CD4-positive, alpha-beta T cell treated with Interleukin-10 for 1 hour (primary cell): Measurements from ENCODE around the gene SCEL.
A peak's percentile ranks its signal among the peaks of the same experiment; 100 is the strongest.
"Not testable (repeated sequence)": the region's sequence is repeated elsewhere in the genome, so short reads cannot be mapped to it uniquely, and the experiment has no call there.

ENCODE experiments used
- DNase-seq: peaks from one replicate; pipeline ENCODE4 v3.0.0-alpha.2; 2020

SCEL gene

GRCh38 chr13:77563111-77563510 is 27.6 kb downstream of the SCEL start:
- DNase-seq: no peak

- peak; percentile 10 for DNase-seq
Measured at GRCh38 chr13:77565635-77566034, 30.1 kb downstream of the SCEL start.

GRCh38 chr13:77571956-77572355 is 36.5 kb downstream of the SCEL start:
- no peak for DNase-seq

- DNase-seq: no peak
Measured at GRCh38 chr13:77574096-77574495, 38.6 kb downstream of the SCEL start.

GRCh38 chr13:77579959-77580358 is 44.5 kb downstream of the SCEL start:
- DNase-seq: no peak

- no peak for DNase-seq
Measured at GRCh38 chr13:77580748-77581147, 45.2 kb downstream of the SCEL start.

GRCh38 chr13:77583581-77583980 is 48.1 kb downstream of the SCEL start:
- DNase-seq: no peak

- DNase-seq: no peak
Measured at GRCh38 chr13:77584106-77584505, 48.6 kb downstream of the SCEL start.

GRCh38 chr13:77595166-77595810 is 59.8 kb downstream of the SCEL start:
- DNase-seq: no peak

- DNase-seq: no peak
Measured at GRCh38 chr13:77596777-77597176, 61.3 kb downstream of the SCEL start.

GRCh38 chr13:77599351-77599750 is 63.8 kb downstream of the SCEL start:
- no peak for DNase-seq

- DNase-seq: no peak
Measured at GRCh38 chr13:77600701-77601100, 65.2 kb downstream of the SCEL start.

- DNase-seq: no peak
Measured at GRCh38 chr13:77611068-77611467, 75.6 kb downstream of the SCEL start.

- DNase-seq: no peak
Measured at GRCh38 chr13:77616027-77616426, 80.5 kb downstream of the SCEL start.

- DNase-seq: no peak
Measured at GRCh38 chr13:77619655-77620054, 84.1 kb downstream of the SCEL start.

- no peak for DNase-seq
Measured at GRCh38 chr13:77620138-77620537, 84.6 kb downstream of the SCEL start.

GRCh38 chr13:77623806-77624205 is 88.3 kb downstream of the SCEL start:
- no peak for DNase-seq

- DNase-seq: no peak
Measured at GRCh38 chr13:77628170-77628569, 92.7 kb downstream of the SCEL start.

- DNase-seq: no peak
Measured at GRCh38 chr13:77637588-77637987, 102.1 kb downstream of the SCEL start.

GRCh38 chr13:77650409-77650808 is 114.9 kb downstream of the SCEL start:
- no peak for DNase-seq

GRCh38 chr13:77653301-77653700 is 117.8 kb downstream of the SCEL start:
- DNase-seq: no peak

GRCh38 chr13:77660016-77660415 is 124.5 kb downstream of the SCEL start:
- not testable (repeated sequence) for DNase-seq

GRCh38 chr13:77660841-77661250 is 125.3 kb downstream of the SCEL start:
- no peak for DNase-seq

GRCh38 chr13:77662301-77662700 is 126.8 kb downstream of the SCEL start:
- not testable (repeated sequence) for DNase-seq

- DNase-seq: not testable (repeated sequence)
Measured at GRCh38 chr13:77662831-77663230, 127.3 kb downstream of the SCEL start.
